ENCODE results near the gene PTPA. TPM values are rescaled to one million over a fixed set of nuclear protein-coding genes. Genes with fewer than 3 reads are reported as not detected.

The PTPA gene
- total and polyA plus RNA-seq, 2 of the 4 experiments (the other 2 are of a cell fraction), result 124 to 149 TPM

- Histone ChIP-seq H3K4me3 (ENCODE audit: insufficient read depth, low read depth, low read length) (peak within 1 kb of the TSS; percentile 89), H3K18ac (ENCODE audit: low read depth, low read length) (peak within 1 kb of the TSS; percentile 66), H3K79me1 (ENCODE audit: low read depth in 1 of 2, low read length in 2 of 2) (peaks cover 0 to 9% of the 10 kb centered on the region in 2 experiments; a peak in 2 of 4 replicates), H3K23ac (ENCODE audit: low read depth, low read length) (peak within 1 kb of the TSS; percentile 89), H4K20me1 (ENCODE audit: insufficient read depth, low read length) (peaks cover 16% of the 10 kb centered on the region), H2BK20ac (ENCODE audit: low read depth, low read length) (no peak within 1 kb of the TSS), H3K9me3 (ENCODE audit: control insufficient read depth, insufficient read depth, low read length) (no peaks in the 10 kb centered on the region), H2BK15ac (ENCODE audit: low read depth, low read length) (no peak within 1 kb of the TSS), H3K4me1 (ENCODE audit: control insufficient read depth, insufficient read depth, low read length) (peaks cover 9% of the 10 kb centered on the region), H2AK5ac (ENCODE audit: low read depth, low read length) (peak within 1 kb of the TSS; percentile 72; the same call in 1 of the 2 replicates), H3K9me1 (ENCODE audit: insufficient read depth, low read length) (no peaks in the 10 kb centered on the region), H3K27me3 (ENCODE audit: control insufficient read depth, insufficient read depth, low read length) (no peaks in the 10 kb centered on the region), H4K5ac (ENCODE audit: low read depth, low read length) (peak within 1 kb of the TSS; percentile 13; the same call in 1 of the 2 replicates), H2BK5ac (ENCODE audit: low read depth, low read length, poor library complexity, severe bottlenecking) (peak within 1 kb of the TSS; percentile 93), H3K27ac (ENCODE audit: insufficient read depth, low read length) (peak within 1 kb of the TSS; percentile 97), H3K4me2 (ENCODE audit: low read depth, low read length) (peak within 1 kb of the TSS; percentile 39), H4K91ac (ENCODE audit: insufficient read depth, low read depth, low read length) (no peak within 1 kb of the TSS; the same call in 1 of the 2 replicates), H2AK9ac (replicated peaks; ENCODE audit: low read depth, low read length, poor library complexity) (peak within 1 kb of the TSS; percentile 85), H4K8ac (ENCODE audit: low read depth in 2 of 2, low read length in 2 of 2) (no peak within 1 kb of the TSS), H3K14ac (replicated peaks; ENCODE audit: low read depth, low read length) (peak within 1 kb of the TSS; percentile 90), H3K36me3 (ENCODE audit: control insufficient read depth, insufficient read depth, low read length) (peaks cover 4% of the 10 kb centered on the region; the same call in 1 of the 2 replicates), H2BK120ac (ENCODE audit: low read depth, low read length) (no peak within 1 kb of the TSS), H3K56ac (ENCODE audit: extremely low read depth, insufficient read depth, low read length) (peak within 1 kb of the TSS; percentile 93; the same call in 1 of the 2 replicates), H3K4ac (ENCODE audit: low read depth, low read length) (peak within 1 kb of the TSS; percentile 80; the same call in 1 of the 2 replicates), H3K9ac (ENCODE audit: low read depth, low read length) (peak within 1 kb of the TSS; percentile 94), H2AFZ (replicated peaks; ENCODE audit: low read length, poor library complexity) (peak within 1 kb of the TSS; percentile 89)
- peak; percentile 94 for DNase-seq
- WGBS, 2 experiments (ENCODE audit: extremely low coverage in 2 of 2, insufficient read length in 1 of 2), result 0% methylated on average over 67 of the region's 90 CpGs; no CpG with 5 or more reads in 1 of the 2 experiments
- dilution Hi-C loops (cut with HindIII; ENCODE audit: low sequenced_read_pairs, unreplicated experiment) (no loop called here), in situ Hi-C loops (cut with MboI; ENCODE audit: low sequenced_read_pairs) (no loop called here), intact Hi-C loops (cut with micrococcal nuclease) (loop anchor here (1.0 to 5.0 kb wide), 3 partner anchors 139 to 318 kb away; no protein-coding TSS in a partner anchor)
- ChIA-PET CTCF (no interaction called here), POLR2A (ENCODE audit: unreplicated experiment) (interaction anchor here (0.5 to 2.0 kb wide), 14 partner anchors 12 to 1696 kb away, joined by 3 to 14 read pairs (median 4); no protein-coding TSS in a partner anchor)
- ATAC-seq (ENCODE audit: low read depth), result peak; percentile 70
- TF ChIP-seq, protein P1, sequence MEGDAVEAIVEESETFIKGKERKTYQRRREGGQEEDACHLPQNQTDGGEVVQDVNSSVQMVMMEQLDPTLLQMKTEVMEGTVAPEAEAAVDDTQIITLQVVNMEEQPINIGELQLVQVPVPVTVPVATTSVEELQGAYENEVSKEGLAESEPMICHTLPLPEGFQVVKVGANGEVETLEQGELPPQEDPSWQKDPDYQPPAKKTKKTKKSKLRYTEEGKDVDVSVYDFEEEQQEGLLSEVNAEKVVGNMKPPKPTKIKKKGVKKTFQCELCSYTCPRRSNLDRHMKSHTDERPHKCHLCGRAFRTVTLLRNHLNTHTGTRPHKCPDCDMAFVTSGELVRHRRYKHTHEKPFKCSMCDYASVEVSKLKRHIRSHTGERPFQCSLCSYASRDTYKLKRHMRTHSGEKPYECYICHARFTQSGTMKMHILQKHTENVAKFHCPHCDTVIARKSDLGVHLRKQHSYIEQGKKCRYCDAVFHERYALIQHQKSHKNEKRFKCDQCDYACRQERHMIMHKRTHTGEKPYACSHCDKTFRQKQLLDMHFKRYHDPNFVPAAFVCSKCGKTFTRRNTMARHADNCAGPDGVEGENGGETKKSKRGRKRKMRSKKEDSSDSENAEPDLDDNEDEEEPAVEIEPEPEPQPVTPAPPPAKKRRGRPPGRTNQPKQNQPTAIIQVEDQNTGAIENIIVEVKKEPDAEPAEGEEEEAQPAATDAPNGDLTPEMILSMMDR (conservative IDR thresholded peaks at IDR 0.05; ENCODE audit: low read depth, low read length), result 0 out of 2 replicates have a peak, but pooled peaks have one; percentile 3
- TF ChIP-seq MAZ (IDR thresholded peaks at IDR 0.05; ENCODE audit: borderline replicate concordance, low read depth, low read length) (peak; percentile 43; the same call in 1 of the 2 replicates), MAFK (IDR thresholded peaks at IDR 0.05; ENCODE audit: low read depth, low read length) (no peak), ELK1 (IDR thresholded peaks at IDR 0.05; ENCODE audit: borderline replicate concordance, low read depth, low read length) (no peak), POLR2A (IDR thresholded peaks at IDR 0.05; ENCODE audit: low read depth, low read length) (peak; percentile 100), FOS (IDR thresholded peaks at IDR 0.05; ENCODE audit: low read depth, low read length) (peak; percentile 66), MXI1 (IDR thresholded peaks at IDR 0.05; ENCODE audit: borderline replicate concordance, low read depth, low read length) (0 out of 2 replicates have a peak, but pooled peaks have one; percentile 79), CHD1 (IDR thresholded peaks at IDR 0.05; ENCODE audit: low read depth, low read length) (no peak), RAD21 (IDR thresholded peaks at IDR 0.05; ENCODE audit: low read length) (0 out of 2 replicates have a peak, but pooled peaks have one; percentile 4), SMC3 (IDR thresholded peaks at IDR 0.05; ENCODE audit: low read depth, low read length) (peak; percentile 10; the same call in 1 of the 2 replicates)
- TF ChIP-seq, protein P2, sequence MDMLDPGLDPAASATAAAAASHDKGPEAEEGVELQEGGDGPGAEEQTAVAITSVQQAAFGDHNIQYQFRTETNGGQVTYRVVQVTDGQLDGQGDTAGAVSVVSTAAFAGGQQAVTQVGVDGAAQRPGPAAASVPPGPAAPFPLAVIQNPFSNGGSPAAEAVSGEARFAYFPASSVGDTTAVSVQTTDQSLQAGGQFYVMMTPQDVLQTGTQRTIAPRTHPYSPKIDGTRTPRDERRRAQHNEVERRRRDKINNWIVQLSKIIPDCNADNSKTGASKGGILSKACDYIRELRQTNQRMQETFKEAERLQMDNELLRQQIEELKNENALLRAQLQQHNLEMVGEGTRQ (IDR thresholded peaks at IDR 0.05; ENCODE audit: low read depth, low read length), result no peak
- BruUV-seq (replicated peaks), result TSS peak; percentile 93
Observed at GRCh38 chr9:129177791-129178567, 66.8 kb downstream of the PTPA start, which contains the start of gene IER5L. Gene IER5L, minus strand, starts transcription at chr9:129178261. Its CDS starts 209 bp downstream, at chr9:129178052.

All from IMR-90 (cell line).